ENCODE data around the gene ADAMTS9. TPM values are rescaled to one million over a fixed set of nuclear protein-coding genes. Genes with fewer than 3 reads are reported as not detected.
A peak's percentile ranks its signal among the peaks of the same experiment; 100 is the strongest.

The ADAMTS9 gene
- total and polyA plus RNA-seq, 7 donors = 6.7 to 65.8 (median 16.1) TPM

DNA sequence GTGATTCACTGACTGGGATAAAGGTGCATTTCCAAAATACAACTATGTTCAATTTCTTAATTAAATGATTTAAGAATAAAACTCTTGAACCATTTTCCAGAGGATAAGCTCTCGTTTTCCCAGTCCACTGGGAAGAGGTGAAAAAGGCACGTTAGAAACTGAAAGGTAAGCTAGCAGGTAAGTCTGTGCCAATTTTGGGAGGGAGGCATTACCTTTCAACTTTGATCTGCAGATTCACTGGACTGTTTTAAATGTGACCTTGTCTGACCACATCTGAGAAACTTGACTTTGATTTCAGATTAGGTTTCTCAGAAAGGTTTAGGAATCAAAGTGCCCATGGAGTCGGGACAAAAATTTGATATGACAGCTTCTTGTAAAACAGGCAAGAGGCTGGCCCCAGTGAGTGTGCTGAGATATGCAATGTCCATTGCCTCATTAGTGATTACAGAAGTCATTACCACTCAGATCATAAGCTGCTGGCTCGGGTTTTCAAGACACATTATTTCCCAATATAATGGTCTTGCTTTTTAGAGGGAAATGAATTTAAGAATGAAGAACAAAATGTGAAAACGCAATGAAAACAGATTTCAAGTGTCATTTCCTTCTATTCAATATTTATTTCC lies 118.8 kb downstream of the ADAMTS9 start:
- 42 to 54% (median 47%) methylated on average over 5 of the region's 5 CpGs for WGBS, 3 donors
- no peak for DNase-seq
- Histone ChIP-seq H3K4me1 (peaks cover 6% of the 10 kb centered on the region), H3K9me3 (no peaks in the 10 kb centered on the region), H3K27ac (no peak overlapping the region), H3K4me3 (no peak overlapping the region), H3K36me3 (ENCODE audit: insufficient read depth in 1 of 2, low read depth in 1 of 2) (peaks cover 6 to 13% of the 10 kb centered on the region in 2 donors), H3K27me3 (ENCODE audit: insufficient read depth in 3 of 3, low read length in 2 of 3) (no peaks in the 10 kb centered on the region)
- ATAC-seq = peak; percentile 36 to 78 (median 64)
- intact Hi-C loops (cut with DNase I) = no loop called here
- TF ChIP-seq, protein P1, sequence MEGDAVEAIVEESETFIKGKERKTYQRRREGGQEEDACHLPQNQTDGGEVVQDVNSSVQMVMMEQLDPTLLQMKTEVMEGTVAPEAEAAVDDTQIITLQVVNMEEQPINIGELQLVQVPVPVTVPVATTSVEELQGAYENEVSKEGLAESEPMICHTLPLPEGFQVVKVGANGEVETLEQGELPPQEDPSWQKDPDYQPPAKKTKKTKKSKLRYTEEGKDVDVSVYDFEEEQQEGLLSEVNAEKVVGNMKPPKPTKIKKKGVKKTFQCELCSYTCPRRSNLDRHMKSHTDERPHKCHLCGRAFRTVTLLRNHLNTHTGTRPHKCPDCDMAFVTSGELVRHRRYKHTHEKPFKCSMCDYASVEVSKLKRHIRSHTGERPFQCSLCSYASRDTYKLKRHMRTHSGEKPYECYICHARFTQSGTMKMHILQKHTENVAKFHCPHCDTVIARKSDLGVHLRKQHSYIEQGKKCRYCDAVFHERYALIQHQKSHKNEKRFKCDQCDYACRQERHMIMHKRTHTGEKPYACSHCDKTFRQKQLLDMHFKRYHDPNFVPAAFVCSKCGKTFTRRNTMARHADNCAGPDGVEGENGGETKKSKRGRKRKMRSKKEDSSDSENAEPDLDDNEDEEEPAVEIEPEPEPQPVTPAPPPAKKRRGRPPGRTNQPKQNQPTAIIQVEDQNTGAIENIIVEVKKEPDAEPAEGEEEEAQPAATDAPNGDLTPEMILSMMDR (IDR thresholded peaks at IDR 0.05) = no peak

DNA sequence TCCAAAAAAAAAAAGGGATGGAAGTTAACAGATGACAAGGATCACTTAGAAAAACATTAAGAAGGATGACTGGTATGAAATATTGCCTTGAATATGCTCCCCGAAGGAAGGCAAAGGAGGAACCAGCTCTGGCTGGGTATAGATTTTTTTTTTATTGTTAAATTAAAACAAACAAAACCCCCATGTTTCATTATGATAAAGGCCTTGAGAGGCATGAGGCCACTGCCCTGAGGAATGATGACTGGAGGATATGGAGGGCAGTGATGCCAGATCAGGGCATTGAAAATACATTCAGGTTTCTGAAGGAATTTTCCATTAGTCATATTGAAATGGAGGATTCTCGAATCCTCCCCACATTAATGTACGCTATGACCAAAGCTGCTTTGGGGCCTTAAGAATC lies 120.9 kb downstream of the ADAMTS9 start:
- no peak overlapping the region for H3K4me3 ChIP-seq
- peaks cover 6% of the 10 kb centered on the region for H3K4me1 ChIP-seq
- H3K27ac ChIP-seq = no peak overlapping the region
- no peak for ATAC-seq
- intact Hi-C loops (cut with DNase I) = no loop called here
- no peak for DNase-seq
- H3K27me3 ChIP-seq (ENCODE audit: insufficient read depth in 3 of 3, low read length in 2 of 3) = no peaks in the 10 kb centered on the region
- WGBS, 3 donors = 81 to 90% (median 85%) methylated on average over 3 of the region's 3 CpGs
- no peaks in the 10 kb centered on the region for H3K9me3 ChIP-seq
- TF ChIP-seq, protein P1 (IDR thresholded peaks at IDR 0.05) = no peak
- peaks cover 7 to 9% of the 10 kb centered on the region in 2 donors for H3K36me3 ChIP-seq (ENCODE audit: insufficient read depth in 1 of 2, low read depth in 1 of 2)

DNA sequence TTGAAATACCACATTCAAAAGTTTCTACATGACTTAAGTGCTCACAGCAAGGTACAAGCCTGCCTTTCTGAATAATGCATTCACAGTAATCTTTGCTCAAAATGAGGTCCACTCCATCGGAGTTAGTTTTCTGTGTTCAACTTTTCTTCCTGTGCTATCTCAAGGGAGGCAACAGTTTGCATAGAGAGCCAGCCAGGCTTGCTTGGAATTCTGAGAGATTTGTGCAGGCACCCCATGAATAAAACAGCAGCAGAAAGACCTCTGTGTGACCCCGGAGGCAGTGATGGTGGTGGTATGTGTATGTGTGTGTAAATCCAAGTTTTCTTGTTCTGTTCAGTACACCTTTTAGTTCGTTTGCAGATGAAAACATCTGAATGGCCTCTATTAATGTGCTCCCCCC lies 124.0 kb downstream of the ADAMTS9 start:
- Histone ChIP-seq H3K4me3 (no peak overlapping the region), H3K36me3 (ENCODE audit: insufficient read depth in 1 of 2, low read depth in 1 of 2) (peaks cover 23 to 37% of the 10 kb centered on the region in 2 donors), H3K27me3 (ENCODE audit: insufficient read depth in 3 of 3, low read length in 2 of 3) (no peaks in the 10 kb centered on the region), H3K9me3 (no peaks in the 10 kb centered on the region), H3K4me1 (peaks cover under 1% of the 10 kb centered on the region), H3K27ac (no peak overlapping the region)
- ATAC-seq = no peak
- no peak for DNase-seq
- 35 to 41% (median 38%) methylated on average over 3 of the region's 3 CpGs for WGBS, 3 donors
- TF ChIP-seq, protein P1 (IDR thresholded peaks at IDR 0.05) = no peak
- intact Hi-C loops (cut with DNase I) = no loop called here

DNA sequence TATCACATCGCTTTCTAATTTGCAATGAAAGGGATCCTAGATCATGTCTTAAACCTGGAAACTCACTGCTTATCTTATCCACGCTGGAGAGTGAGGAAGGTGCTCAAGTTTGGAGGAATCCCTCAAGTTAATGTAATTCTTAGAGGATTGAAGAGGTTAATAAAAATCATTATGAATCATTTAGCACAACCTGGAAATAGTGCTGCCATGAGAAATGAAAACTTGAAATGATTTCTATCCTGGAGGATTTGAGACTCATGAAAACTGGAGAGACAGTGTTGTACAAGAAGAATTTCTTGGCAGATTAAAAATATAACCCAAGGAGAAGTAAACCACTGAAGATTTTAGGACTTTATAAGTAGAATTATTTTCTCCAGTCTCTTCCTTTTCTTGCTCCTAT lies 125.9 kb downstream of the ADAMTS9 start:
- intact Hi-C loops (cut with DNase I) = no loop called here
- H3K36me3 ChIP-seq (ENCODE audit: insufficient read depth in 1 of 2, low read depth in 1 of 2) = peaks cover 29 to 50% of the 10 kb centered on the region in 2 donors
- H3K9me3 ChIP-seq = no peaks in the 10 kb centered on the region
- no peaks in the 10 kb centered on the region for H3K27me3 ChIP-seq (ENCODE audit: insufficient read depth in 3 of 3, low read length in 2 of 3)
- DNase-seq (no peak), ATAC-seq (no peak)
- TF ChIP-seq, protein P1 (IDR thresholded peaks at IDR 0.05) = no peak
- H3K4me3 ChIP-seq = peak overlapping the region; percentile 41
- no peak overlapping the region for H3K27ac ChIP-seq
- WGBS, 3 donors = 86 to 96% (median 88%) methylated on average over 2 of the region's 2 CpGs
- H3K4me1 ChIP-seq = no peaks in the 10 kb centered on the region

DNA sequence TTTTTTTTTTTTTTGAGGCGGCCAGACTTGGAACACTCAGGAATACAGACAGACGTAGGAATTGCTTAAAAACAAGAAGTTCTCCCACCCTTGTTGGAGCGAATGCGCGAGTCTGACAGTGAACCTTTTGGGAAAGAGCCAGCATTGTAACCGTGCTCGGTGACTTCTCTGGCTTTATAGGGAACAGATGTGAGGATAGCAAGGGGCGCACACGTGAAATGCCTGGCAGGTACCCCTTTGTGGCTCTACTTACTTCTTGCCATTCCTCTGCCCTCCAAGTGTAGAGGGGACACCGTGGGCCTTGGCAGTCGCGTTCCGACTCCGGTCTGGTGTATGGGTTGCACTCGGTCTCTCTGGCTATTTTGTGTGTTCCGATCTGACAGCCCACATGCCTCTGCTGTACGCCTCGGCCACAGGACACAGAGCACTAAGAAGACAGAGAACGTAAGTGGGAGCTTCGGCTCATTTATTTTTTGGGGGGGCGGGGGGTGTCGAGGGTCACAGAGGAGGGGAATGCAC lies 126.4 kb downstream of the ADAMTS9 start:
- H3K4me3 ChIP-seq = peak overlapping the region; percentile 41
- intact Hi-C loops (cut with DNase I) = no loop called here
- ATAC-seq (no peak), DNase-seq (no peak)
- no peak overlapping the region for H3K27ac ChIP-seq
- H3K27me3 ChIP-seq (ENCODE audit: insufficient read depth in 3 of 3, low read length in 2 of 3) = no peaks in the 10 kb centered on the region
- H3K9me3 ChIP-seq = no peaks in the 10 kb centered on the region
- peaks cover 29 to 52% of the 10 kb centered on the region in 2 donors for H3K36me3 ChIP-seq (ENCODE audit: insufficient read depth in 1 of 2, low read depth in 1 of 2)
- no peaks in the 10 kb centered on the region for H3K4me1 ChIP-seq
- WGBS, 3 donors = 76 to 82% (median 79%) methylated on average over 22 of the region's 22 CpGs
- TF ChIP-seq, protein P1 (IDR thresholded peaks at IDR 0.05) = no peak
